Transverse colon (tissue), 4 donors: ENCODE measurements around the gene SERGEF. TPM values are rescaled to one million over a fixed set of nuclear protein-coding genes. Genes with fewer than 3 reads are reported as not detected.

ENCODE experiments used
- DNase-seq: peaks from one replicate; pipeline ENCODE4 v3.0.0-alpha.2; 2019
- H3K27ac ChIP-seq, 4 donors: fragments of 200-600 bp; sonication (generic); 2 replicates each; pipeline ENCODE4 v1.5.1; 2016 to 2018; ENCODE audit warnings: inconsistent platforms in 4 of 4
- H3K27me3 ChIP-seq: fragments of 200-600 bp; sonication (generic); 2 replicates; pipeline ENCODE4 v1.5.1; 2017; ENCODE audit warnings: inconsistent platforms
- H3K36me3 ChIP-seq, 4 donors: fragments of 200-600 bp; sonication (generic); 2 replicates each; pipeline ENCODE4 v1.5.1; 2017 to 2019; ENCODE audit warnings: inconsistent platforms in 4 of 4
- H3K4me1 ChIP-seq, 4 donors: fragments of 200-600 bp; sonication (generic); 2 replicates each; pipeline ENCODE4 v1.5.1; 2017 to 2020; ENCODE audit warnings: inconsistent platforms in 4 of 4
- H3K4me3 ChIP-seq, 4 donors: fragments of 200-600 bp; sonication (generic); 1 replicate in 1 of 4; 2 replicates in 3 of 4; pipeline versions ENCODE4 v1.5.1 to v1.6.1; 2017 to 2019; ENCODE audit warnings: inconsistent platforms in 4 of 4
- H3K9me3 ChIP-seq, 2 donors: fragments of 200-600 bp; sonication (generic); 2 replicates each; pipeline ENCODE4 v1.5.1; 2017 to 2019; ENCODE audit warnings: inconsistent platforms in 2 of 2
- EP300 ChIP-seq: sonication (generic); formaldehyde crosslinking; IDR thresholded peaks from one replicate; pipeline ENCODE4 v1.6.1; 2017; ENCODE audit warnings: antibody characterized with exemption, low read depth
- POLR2A ChIP-seq: fragments of 450-650 bp; IDR thresholded peaks from one replicate; pipeline ENCODE4 v1.6.1; 2016; ENCODE audit warnings: antibody characterized with exemption, mild to moderate bottlenecking, moderate library complexity
- POLR2AphosphoS5 ChIP-seq, 3 donors: sonication (generic); formaldehyde crosslinking; IDR thresholded peaks; one replicate each; pipeline ENCODE4 v1.6.1; 2016; ENCODE audit warnings: antibody characterized with exemption in 3 of 3
- WGBS, 2 donors: methylation state at CpG; one replicate each; pipeline ENCODE4 v1.1.5; 2018; ENCODE audit warnings: low coverage in 1 of 2; 5-methylcytosine and 5-hydroxymethylcytosine counted together
- in situ Hi-C, 4 donors: fragments of 200-750 bp; cut with MboI; loops; one replicate each; pipeline versions ENCODE4 v1.15.0 to v1.15.1; 2017; ENCODE audit warnings: low sequenced_read_pairs in 3 of 4, low pct_ligation_motif_present in 1 of 4, low pct_unique_long_range_greater_than_20kb in 1 of 4
- intact Hi-C: fragments of 100-400 bp; cut with DNase I; formaldehyde crosslinking; loops from one replicate; pipeline ENCODE4 v1.15.1; 2023; ENCODE audit warnings: low total_unique reads
- total RNA-seq, 4 donors: library from RNA; depleted of rRNA; stranded (reverse); fragments of >200 nt; gene quantifications; one replicate each; pipeline ENCODE4 v1.1.0, GENCODE V29; 2016
- TF ChIP-seq, protein P1 (sequence below), 5 experiments: fragments of 200-600 bp in 3 of 5; fragments of 450-650 bp in 2 of 5; sonication (generic) in 3 of 5; IDR thresholded peaks; 1 replicate in 2 of 5; 2 replicates in 3 of 5; pipeline ENCODE4 v1.5.1; 2016 to 2017; ENCODE audit warnings: antibody characterized with exemption in 5 of 5, inconsistent platforms in 3 of 5, mild to moderate bottlenecking in 2 of 5, moderate library complexity in 1 of 5

Gene SERGEF
- total RNA-seq, 4 donors from 2014 or later, result 11.6 to 28.9 (median 19.1) TPM

DNA sequence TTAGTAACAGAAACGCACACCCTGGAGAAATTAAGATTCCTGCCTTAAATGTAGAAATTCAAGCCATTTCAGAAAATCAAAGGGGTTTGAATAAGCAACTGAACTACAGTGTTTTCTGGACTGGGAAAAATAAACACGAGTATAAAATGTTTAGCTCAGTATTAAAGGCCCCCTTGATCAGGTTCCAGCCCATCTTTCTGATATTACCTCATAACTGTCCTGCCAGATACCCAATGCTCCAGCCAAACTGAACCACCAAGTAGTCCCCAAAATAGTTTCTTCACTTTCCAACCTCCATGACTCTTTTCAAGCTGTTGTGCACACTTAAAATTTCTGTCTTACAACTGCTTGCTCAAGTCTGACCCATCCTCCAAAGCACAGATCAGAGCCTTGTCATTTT is 54.4 kb downstream of the SERGEF start:
- no peak for DNase-seq
- in situ Hi-C loops, result no loop called here
- no peak overlapping the region for H3K4me3 ChIP-seq
- no peaks in the 10 kb centered on the region for H3K9me3 ChIP-seq
- no peaks in the 10 kb centered on the region for H3K27me3 ChIP-seq
- H3K36me3 ChIP-seq, result peaks cover 0 to 4% (median 2%) of the 10 kb centered on the region in 4 donors
- intact Hi-C loops, result no loop called here
- H3K4me1 ChIP-seq, result no peaks in the 10 kb centered on the region
- TF ChIP-seq POLR2A, result no peak
- no peak for TF ChIP-seq POLR2AphosphoS5 (IDR thresholded peaks at IDR 0.05)
- TF ChIP-seq, protein P1, sequence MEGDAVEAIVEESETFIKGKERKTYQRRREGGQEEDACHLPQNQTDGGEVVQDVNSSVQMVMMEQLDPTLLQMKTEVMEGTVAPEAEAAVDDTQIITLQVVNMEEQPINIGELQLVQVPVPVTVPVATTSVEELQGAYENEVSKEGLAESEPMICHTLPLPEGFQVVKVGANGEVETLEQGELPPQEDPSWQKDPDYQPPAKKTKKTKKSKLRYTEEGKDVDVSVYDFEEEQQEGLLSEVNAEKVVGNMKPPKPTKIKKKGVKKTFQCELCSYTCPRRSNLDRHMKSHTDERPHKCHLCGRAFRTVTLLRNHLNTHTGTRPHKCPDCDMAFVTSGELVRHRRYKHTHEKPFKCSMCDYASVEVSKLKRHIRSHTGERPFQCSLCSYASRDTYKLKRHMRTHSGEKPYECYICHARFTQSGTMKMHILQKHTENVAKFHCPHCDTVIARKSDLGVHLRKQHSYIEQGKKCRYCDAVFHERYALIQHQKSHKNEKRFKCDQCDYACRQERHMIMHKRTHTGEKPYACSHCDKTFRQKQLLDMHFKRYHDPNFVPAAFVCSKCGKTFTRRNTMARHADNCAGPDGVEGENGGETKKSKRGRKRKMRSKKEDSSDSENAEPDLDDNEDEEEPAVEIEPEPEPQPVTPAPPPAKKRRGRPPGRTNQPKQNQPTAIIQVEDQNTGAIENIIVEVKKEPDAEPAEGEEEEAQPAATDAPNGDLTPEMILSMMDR (IDR thresholded peaks at IDR 0.05), result no peak
- no peak for TF ChIP-seq EP300
- H3K27ac ChIP-seq, result no peak overlapping the region
- 71 to 80% methylated on average over 2 of the region's 2 CpGs for WGBS, 2 donors

DNA sequence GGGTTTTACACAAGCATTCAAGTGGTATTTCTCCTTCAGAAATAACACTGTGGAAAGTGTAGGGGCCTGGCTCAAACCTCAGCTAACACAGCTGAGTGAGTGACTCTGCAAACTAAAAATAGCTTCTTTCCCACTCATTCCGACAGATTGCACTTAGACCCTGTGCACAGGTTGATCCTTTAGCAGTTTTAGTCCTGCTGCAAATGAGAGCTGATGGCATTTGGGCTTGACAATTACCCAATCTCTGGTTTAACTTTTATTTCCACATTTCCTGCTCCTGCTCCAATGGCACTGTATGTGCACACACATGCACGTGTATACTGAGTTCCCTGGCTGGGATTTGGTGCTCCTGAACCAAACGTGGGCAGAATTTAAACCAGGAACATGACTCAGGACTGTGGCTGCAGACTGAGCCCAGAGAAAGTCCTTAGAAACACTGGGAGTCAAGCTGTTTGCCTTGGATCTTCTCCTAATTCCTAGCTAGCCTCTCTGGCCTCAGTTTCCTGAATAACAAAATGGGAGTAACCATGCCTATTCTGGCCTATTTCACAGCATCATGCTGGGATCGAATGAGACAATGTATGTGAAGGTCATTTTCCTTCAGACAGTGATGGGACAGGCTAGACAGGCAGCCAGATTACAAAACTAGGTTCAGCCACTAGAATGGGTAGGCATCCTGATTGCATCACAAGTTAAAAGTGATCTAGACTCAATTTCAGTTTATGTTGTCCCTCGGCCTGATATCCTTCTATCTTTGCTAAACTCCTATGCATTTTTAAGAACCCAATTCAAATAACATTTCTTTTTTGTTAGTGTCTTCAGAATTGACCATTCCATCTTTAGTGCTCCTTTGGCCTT is 58.2 kb downstream of the SERGEF start:
- intact Hi-C loops (no loop called here), in situ Hi-C loops (no loop called here)
- 82 to 84% methylated on average over 1 to 5 of the region's 5 CpGs for WGBS, 2 donors
- H3K36me3 ChIP-seq, result peaks cover 0 to 4% (median 2%) of the 10 kb centered on the region in 4 donors
- H3K9me3 ChIP-seq, result no peaks in the 10 kb centered on the region
- TF ChIP-seq, protein P1 (IDR thresholded peaks at IDR 0.05), result no peak
- TF ChIP-seq POLR2AphosphoS5 (IDR thresholded peaks at IDR 0.05) (no peak), POLR2A (no peak), EP300 (no peak)
- H3K27me3 ChIP-seq, result no peaks in the 10 kb centered on the region
- no peak for DNase-seq
- H3K4me1 ChIP-seq, result no peaks in the 10 kb centered on the region
- H3K27ac ChIP-seq, result no peak overlapping the region
- H3K4me3 ChIP-seq, result no peak overlapping the region

DNA sequence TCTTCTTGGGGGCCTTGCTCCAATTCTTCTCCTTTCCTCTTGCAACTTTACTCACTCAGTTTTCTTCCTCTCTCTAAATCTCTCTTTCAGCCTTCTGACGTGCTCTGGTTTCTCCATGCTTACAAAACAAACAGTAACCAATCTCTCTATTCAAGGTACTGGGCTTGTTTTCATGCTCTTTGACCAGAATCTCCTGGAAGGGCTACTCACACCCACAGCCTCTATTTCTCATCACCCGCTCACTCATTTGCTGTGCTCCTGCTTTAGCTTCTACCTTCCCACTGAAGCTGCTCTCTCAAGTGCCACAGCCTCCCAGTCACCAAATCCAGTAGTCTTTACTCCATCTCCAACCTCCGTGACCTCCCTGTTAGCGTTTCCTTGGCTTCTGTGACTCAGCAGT is 60.4 kb downstream of the SERGEF start:
- Histone ChIP-seq H3K27ac (no peak overlapping the region), H3K4me3 (no peak overlapping the region), H3K27me3 (no peaks in the 10 kb centered on the region), H3K4me1 (no peaks in the 10 kb centered on the region), H3K9me3 (no peaks in the 10 kb centered on the region), H3K36me3 (no peaks in the 10 kb centered on the region)
- no peak for DNase-seq
- no peak for TF ChIP-seq EP300
- no peak for TF ChIP-seq POLR2AphosphoS5 (IDR thresholded peaks at IDR 0.05)
- no peak for TF ChIP-seq POLR2A
- TF ChIP-seq, protein P1 (IDR thresholded peaks at IDR 0.05), result no peak
- in situ Hi-C loops, result no loop called here
- 85 to 94% methylated on average over 4 of the region's 4 CpGs for WGBS, 2 donors
- intact Hi-C loops, result no loop called here

DNA sequence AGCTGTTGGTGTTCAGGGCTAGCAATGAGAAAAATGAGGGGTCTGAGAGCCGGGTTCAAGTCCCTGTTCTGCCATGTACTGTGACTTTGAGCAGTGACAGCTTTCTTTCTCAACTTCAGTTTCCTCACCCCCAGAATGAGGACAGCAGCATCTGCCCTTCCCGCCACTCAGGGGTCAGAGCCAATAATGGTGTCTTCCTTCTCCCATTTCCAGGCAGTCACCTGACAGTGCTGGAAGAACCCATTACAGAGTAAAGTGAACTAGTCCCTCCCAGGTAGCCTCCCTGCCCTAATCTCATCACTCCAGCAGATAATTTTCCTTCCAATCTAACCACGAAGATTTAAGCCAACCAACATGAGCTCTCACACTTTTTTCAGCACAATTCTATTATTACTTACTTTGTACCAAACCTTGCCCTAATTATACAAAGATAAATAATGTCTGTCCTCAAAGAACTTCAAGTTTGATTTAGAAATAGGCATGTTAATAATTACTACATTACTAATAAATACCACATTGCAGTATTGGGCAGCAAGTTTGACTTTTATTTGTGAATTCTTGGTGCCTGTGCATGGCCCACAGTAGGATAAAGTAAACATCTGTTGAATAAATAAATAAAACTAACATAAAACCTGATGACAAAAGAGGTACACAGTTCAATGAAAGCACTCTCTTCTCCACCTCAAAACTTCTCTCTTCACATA is 61.0 kb downstream of the SERGEF start:
- intact Hi-C loops (no loop called here), in situ Hi-C loops (no loop called here)
- Histone ChIP-seq H3K4me1 (no peaks in the 10 kb centered on the region), H3K4me3 (no peak overlapping the region), H3K27me3 (no peaks in the 10 kb centered on the region), H3K9me3 (no peaks in the 10 kb centered on the region), H3K27ac (no peak overlapping the region), H3K36me3 (no peaks in the 10 kb centered on the region)
- WGBS, 2 donors, result 96 to 100% methylated on average over 1 to 3 of the region's 3 CpGs
- TF ChIP-seq, protein P1 (IDR thresholded peaks at IDR 0.05), result no peak
- TF ChIP-seq POLR2A, result no peak
- no peak for TF ChIP-seq EP300
- no peak for TF ChIP-seq POLR2AphosphoS5 (IDR thresholded peaks at IDR 0.05)
- no peak for DNase-seq
